ENCODE results near the gene KCNK5. TPM values are rescaled to one million over a fixed set of nuclear protein-coding genes. Genes with fewer than 3 reads are reported as not detected.

KCNK5 gene
- polyA plus RNA-seq, 2 of the 4 experiments (the other 2 are of a cell fraction), result 1.5 to 2.3 TPM

DNA sequence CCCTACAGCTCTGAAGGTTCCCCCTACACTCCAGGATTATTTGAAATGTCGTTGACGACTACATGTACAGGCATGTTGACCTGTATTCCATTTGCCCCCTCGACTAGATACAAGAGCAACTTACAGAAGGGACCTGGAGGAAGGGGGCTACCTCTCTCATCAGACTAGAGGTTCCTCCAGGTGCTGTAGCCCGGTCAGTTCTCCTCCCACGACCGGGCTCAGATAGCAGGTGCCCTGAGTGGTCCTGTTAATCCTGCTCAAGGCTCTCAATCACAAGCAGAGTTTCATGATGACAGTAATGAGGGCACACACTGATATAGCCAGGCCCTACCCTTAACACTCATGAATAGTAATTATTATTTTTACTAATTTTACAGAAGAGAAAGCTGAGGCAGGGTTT is 36.5 kb downstream of the KCNK5 start:
- 93% methylated on average over 6 of the region's 6 CpGs for WGBS (ENCODE audit: missing lambda C conversion rate)
- H3K4me1 ChIP-seq, result peaks cover 18% of the 10 kb centered on the region; the same call in 2 of the 3 replicates
- DNase-seq (ENCODE audit: low read depth in 1 of 2, low spot score in 1 of 2), result no peak
- H3K4me3 ChIP-seq, result no peak overlapping the region
- H3K9me3 ChIP-seq, result no peaks in the 10 kb centered on the region
- no peak for TF ChIP-seq ZNF302 (CRISPR knock-in tag; IDR thresholded peaks at IDR 0.05)
- no peak for TF ChIP-seq HOXB13 (CRISPR knock-in tag; IDR thresholded peaks at IDR 0.05; ENCODE audit: low read depth)
- no peak for TF ChIP-seq EHF (CRISPR knock-in tag; IDR thresholded peaks at IDR 0.05)
- no peak for TF ChIP-seq HEYL (CRISPR knock-in tag; IDR thresholded peaks at IDR 0.05)
- no peak for TF ChIP-seq POLR2A (IDR thresholded peaks at IDR 0.05; ENCODE audit: low read length)
- TF ChIP-seq CHD2 (IDR thresholded peaks at IDR 0.05; ENCODE audit: low read length, partially characterized antibody), result no peak
- no peak for TF ChIP-seq ESRRA (IDR thresholded peaks at IDR 0.05; ENCODE audit: borderline replicate concordance, low read length)
- TF ChIP-seq RFX5 (IDR thresholded peaks at IDR 0.05), result no peak
- TF ChIP-seq CEBPB (IDR thresholded peaks at IDR 0.05), result no peak
- no peak for TF ChIP-seq KDM5A (IDR thresholded peaks at IDR 0.05)
- TF ChIP-seq NR3C1 (IDR thresholded peaks at IDR 0.05), result no peak
- no peak overlapping the region for H3K4me2 ChIP-seq
- H3K27ac ChIP-seq, result no peak overlapping the region
- POLR2A ChIA-PET, result no interaction called here
- no peak for ATAC-seq
- CTCF ChIA-PET, result interaction anchor here (0.6 to 2.1 kb wide), 3 partner anchors 25 to 29 kb away, joined by 3 to 5 read pairs (median 4); no protein-coding TSS in a partner anchor
- FAIRE-seq, result no peak

DNA sequence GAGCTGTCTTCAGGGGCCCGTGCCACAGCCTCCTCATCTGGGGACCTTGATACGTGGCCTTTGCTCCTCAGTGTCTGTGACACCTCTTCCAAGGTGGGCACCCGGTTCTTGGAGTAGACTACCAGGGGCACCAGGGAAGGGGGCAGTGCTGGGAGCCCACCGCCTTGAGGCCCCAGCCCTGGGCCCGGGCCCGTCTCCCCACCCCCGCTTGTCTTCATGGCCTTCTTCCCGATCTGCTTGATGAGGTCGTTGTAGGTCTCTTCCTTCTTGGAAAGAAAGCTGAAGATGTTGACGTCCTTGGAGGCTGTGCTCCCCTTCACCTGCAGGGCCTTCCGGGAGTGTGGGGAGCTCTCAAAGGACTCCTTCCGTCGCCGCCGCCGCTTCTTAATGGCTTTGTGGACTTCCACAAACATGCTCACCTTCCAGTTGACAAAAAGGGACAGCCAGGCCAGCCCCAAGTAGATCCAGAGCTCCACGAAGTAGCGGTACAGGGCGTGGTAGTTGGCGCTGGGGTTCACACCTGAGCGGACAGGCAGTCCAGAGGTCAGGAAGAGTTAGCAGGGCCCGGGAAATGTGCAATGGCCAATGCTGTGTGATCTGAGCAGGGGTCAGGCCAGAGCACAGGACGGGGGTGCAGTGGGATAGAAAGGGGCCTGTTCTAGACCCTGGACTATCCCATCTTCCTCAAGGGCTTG is 37.9 kb downstream of the KCNK5 start:
- ATAC-seq, result no peak
- FAIRE-seq, result no peak
- Histone ChIP-seq H3K9me3 (no peaks in the 10 kb centered on the region), H3K27ac (no peak overlapping the region), H3K4me2 (no peak overlapping the region), H3K4me3 (no peak overlapping the region), H3K4me1 (peaks cover 18% of the 10 kb centered on the region; the same call in 2 of the 3 replicates)
- DNase-seq (ENCODE audit: low read depth in 1 of 2, low spot score in 1 of 2), result no peak
- POLR2A ChIA-PET, result no interaction called here
- WGBS (ENCODE audit: missing lambda C conversion rate), result 97% methylated on average over 19 of the region's 23 CpGs
- TF ChIP-seq, protein P1, sequence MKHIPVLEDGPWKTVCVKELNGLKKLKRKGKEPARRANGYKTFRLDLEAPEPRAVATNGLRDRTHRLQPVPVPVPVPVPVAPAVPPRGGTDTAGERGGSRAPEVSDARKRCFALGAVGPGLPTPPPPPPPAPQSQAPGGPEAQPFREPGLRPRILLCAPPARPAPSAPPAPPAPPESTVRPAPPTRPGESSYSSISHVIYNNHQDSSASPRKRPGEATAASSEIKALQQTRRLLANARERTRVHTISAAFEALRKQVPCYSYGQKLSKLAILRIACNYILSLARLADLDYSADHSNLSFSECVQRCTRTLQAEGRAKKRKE (CRISPR knock-in tag; IDR thresholded peaks at IDR 0.05; ENCODE audit: low read depth), result no peak
- TF ChIP-seq HDAC2 (IDR thresholded peaks at IDR 0.05) (no peak), CBX2 (IDR thresholded peaks at IDR 0.05; ENCODE audit: borderline replicate concordance, low read depth) (no peak), NPAS2 (CRISPR knock-in tag; IDR thresholded peaks at IDR 0.05; ENCODE audit: borderline replicate concordance) (no peak), POLR2AphosphoS2 (conservative IDR thresholded peaks at IDR 0.05; ENCODE audit: low read length) (no peak), EHF (CRISPR knock-in tag; IDR thresholded peaks at IDR 0.05) (no peak), POLR2A (IDR thresholded peaks at IDR 0.05; ENCODE audit: low read length) (no peak), HOXB5 (CRISPR knock-in tag; IDR thresholded peaks at IDR 0.05) (no peak), CBX8 (IDR thresholded peaks at IDR 0.05) (no peak), HOXA7 (CRISPR knock-in tag; IDR thresholded peaks at IDR 0.05) (no peak), BHLHE40 (IDR thresholded peaks at IDR 0.05; ENCODE audit: low read depth, low read length) (no peak)
- TF ChIP-seq, protein P2, sequence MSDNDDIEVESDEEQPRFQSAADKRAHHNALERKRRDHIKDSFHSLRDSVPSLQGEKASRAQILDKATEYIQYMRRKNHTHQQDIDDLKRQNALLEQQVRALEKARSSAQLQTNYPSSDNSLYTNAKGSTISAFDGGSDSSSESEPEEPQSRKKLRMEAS (IDR thresholded peaks at IDR 0.05), result no peak
- TF ChIP-seq, protein P3, sequence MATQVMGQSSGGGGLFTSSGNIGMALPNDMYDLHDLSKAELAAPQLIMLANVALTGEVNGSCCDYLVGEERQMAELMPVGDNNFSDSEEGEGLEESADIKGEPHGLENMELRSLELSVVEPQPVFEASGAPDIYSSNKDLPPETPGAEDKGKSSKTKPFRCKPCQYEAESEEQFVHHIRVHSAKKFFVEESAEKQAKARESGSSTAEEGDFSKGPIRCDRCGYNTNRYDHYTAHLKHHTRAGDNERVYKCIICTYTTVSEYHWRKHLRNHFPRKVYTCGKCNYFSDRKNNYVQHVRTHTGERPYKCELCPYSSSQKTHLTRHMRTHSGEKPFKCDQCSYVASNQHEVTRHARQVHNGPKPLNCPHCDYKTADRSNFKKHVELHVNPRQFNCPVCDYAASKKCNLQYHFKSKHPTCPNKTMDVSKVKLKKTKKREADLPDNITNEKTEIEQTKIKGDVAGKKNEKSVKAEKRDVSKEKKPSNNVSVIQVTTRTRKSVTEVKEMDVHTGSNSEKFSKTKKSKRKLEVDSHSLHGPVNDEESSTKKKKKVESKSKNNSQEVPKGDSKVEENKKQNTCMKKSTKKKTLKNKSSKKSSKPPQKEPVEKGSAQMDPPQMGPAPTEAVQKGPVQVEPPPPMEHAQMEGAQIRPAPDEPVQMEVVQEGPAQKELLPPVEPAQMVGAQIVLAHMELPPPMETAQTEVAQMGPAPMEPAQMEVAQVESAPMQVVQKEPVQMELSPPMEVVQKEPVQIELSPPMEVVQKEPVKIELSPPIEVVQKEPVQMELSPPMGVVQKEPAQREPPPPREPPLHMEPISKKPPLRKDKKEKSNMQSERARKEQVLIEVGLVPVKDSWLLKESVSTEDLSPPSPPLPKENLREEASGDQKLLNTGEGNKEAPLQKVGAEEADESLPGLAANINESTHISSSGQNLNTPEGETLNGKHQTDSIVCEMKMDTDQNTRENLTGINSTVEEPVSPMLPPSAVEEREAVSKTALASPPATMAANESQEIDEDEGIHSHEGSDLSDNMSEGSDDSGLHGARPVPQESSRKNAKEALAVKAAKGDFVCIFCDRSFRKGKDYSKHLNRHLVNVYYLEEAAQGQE (IDR thresholded peaks at IDR 0.05), result no peak
- CTCF ChIA-PET, result interaction anchor here (1.1 to 4.4 kb wide), 5 partner anchors 19 to 118 kb away, joined by 4 to 15 read pairs (median 5); no protein-coding TSS in a partner anchor
